HepG2 (cell line): ENCODE measurements around the gene TARBP2. TPM values are rescaled to one million over a fixed set of nuclear protein-coding genes. Genes with fewer than 3 reads are reported as not detected.

Experiments
- ATAC-seq: fragments of 200-7000 bp; cut with Tn5 transposase; 3 replicates; pipeline ENCODE4 v1.9.1; 2020; ENCODE audit warnings: mild to moderate bottlenecking, moderate library complexity
- BruUV-seq: library from RNA; stranded (reverse); fragments of 400-500 nt; replicated peaks from 2 replicates; lab custom pipeline; 2021; lab: Mats Ljungman, UMichigan
- CTCF ChIA-PET: fragments of 300-600 bp; formaldehyde crosslinking; extraction: SDS; loops from one replicate; lab custom pipeline; 2021; ENCODE audit warnings: low total read pairs, inconsistent platforms, low intra/inter-chr PET ratio; lab: Yijun Ruan, JAX
- POLR2A ChIA-PET: fragments of 350-600 bp; sonication (Branson Sonifier 250); formaldehyde crosslinking; loops from one replicate; lab custom pipeline; 2020; ENCODE audit warnings: antibody characterized with exemption, inconsistent platforms; lab: Yijun Ruan, JAX
- DNase-seq: peaks from one replicate; pipeline ENCODE4 v3.0.0-alpha.2; 2015; ENCODE audit warnings: low spot score
- FAIRE-seq: peaks from 3 replicates; lab custom pipeline; 2011; peaks lifted over from hg19 to GRCh38; lab: Jason Lieb, UNC
- H2AFZ ChIP-seq: one replicate; pipeline ENCODE4 v1.6.1; 2011; ENCODE audit warnings: low read length, inconsistent platforms
- H3K27ac ChIP-seq: fragments of 300-600 bp; 3 replicates; pipeline ENCODE4 v1.8.0; 2011; ENCODE audit warnings: mixed run types, mild to moderate bottlenecking, mixed read lengths, low read length, inconsistent platforms; ENCODE audit not compliant: insufficient read depth; ENCODE audit errors: extremely low read length
- H3K27me3 ChIP-seq, 2 experiments: fragments of 200-600 bp in 1 of 2; 2 replicates in 1 of 2; 3 replicates in 1 of 2; pipeline versions ENCODE4 v1.6.0 to v1.8.0; 2011; ENCODE audit warnings: low read length in 2 of 2, mild to moderate bottlenecking in 2 of 2, moderate library complexity in 2 of 2, inconsistent platforms in 1 of 2; ENCODE audit not compliant: insufficient read depth in 2 of 2, control insufficient read depth in 1 of 2
- H3K36me3 ChIP-seq, 2 experiments: fragments of 200-600 bp in 1 of 2; replicated peaks in 1 of 2; 2 replicates in 1 of 2; 3 replicates in 1 of 2; pipeline versions ENCODE4 v1.5.1 to v1.8.0; 2011; ENCODE audit warnings: low read length in 2 of 2, inconsistent platforms in 1 of 2; ENCODE audit not compliant: insufficient read depth in 2 of 2, control insufficient read depth in 1 of 2
- H3K4me1 ChIP-seq: 2 replicates; pipeline ENCODE4 v1.5.1; 2012; ENCODE audit warnings: low read length, inconsistent platforms; ENCODE audit not compliant: insufficient read depth
- H3K4me2 ChIP-seq: 2 replicates; pipeline ENCODE4 v1.6.0; 2011; ENCODE audit warnings: low read depth, low read length, inconsistent platforms
- H3K4me3 ChIP-seq, 3 experiments: fragments of 200-600 bp in 1 of 3; sonication (generic), shearing (Covaris generic) in 1 of 3; replicated peaks in 1 of 3; 2 replicates each; pipeline ENCODE4 v1.5.1; 2011 to 2016; ENCODE audit warnings: low read length in 3 of 3, inconsistent platforms in 2 of 3, low read depth in 2 of 3, mild to moderate bottlenecking in 2 of 3, control low read depth in 1 of 3, mixed read lengths in 1 of 3; ENCODE audit not compliant: insufficient read depth in 1 of 3
- H3K79me2 ChIP-seq: one replicate; pipeline ENCODE4 v1.6.1; 2011; ENCODE audit warnings: low read length, inconsistent platforms; ENCODE audit not compliant: insufficient read depth
- H3K9ac ChIP-seq: 2 replicates; pipeline ENCODE4 v1.6.0; 2011; ENCODE audit warnings: mild to moderate bottlenecking, low read depth, low read length, inconsistent platforms; ENCODE audit not compliant: insufficient read depth
- H3K9me3 ChIP-seq: 2 replicates; pipeline ENCODE4 v1.5.1; 2012; ENCODE audit warnings: mild to moderate bottlenecking, low read length
- H4K20me1 ChIP-seq: 2 replicates; pipeline ENCODE4 v1.6.0; 2011; ENCODE audit warnings: inconsistent platforms, mild to moderate bottlenecking, low read length, moderate library complexity; ENCODE audit not compliant: insufficient read depth
- ADNP ChIP-seq: sonication (generic); formaldehyde crosslinking; IDR thresholded peaks from 2 replicates; pipeline ENCODE4 v1.4.0; 2020; ENCODE audit warnings: missing genetic modification reagents
- ATM ChIP-seq: fragments of 450-650 bp; IDR thresholded peaks from 2 replicates; pipeline ENCODE4 v1.7.1; 2017; ENCODE audit warnings: mild to moderate bottlenecking, borderline replicate concordance
- CENPBD1 ChIP-seq: sonication (generic); formaldehyde crosslinking; IDR thresholded peaks from 2 replicates; pipeline ENCODE4 v1.8.0; 2022; ENCODE audit warnings: missing genetic modification reagents, low read depth, mild to moderate bottlenecking, borderline replicate concordance
- HOXA3 ChIP-seq: sonication (generic); formaldehyde crosslinking; IDR thresholded peaks from 2 replicates; pipeline ENCODE4 v1.5.0; 2020; ENCODE audit warnings: missing genetic modification reagents
- KLF11 ChIP-seq: IDR thresholded peaks from 2 replicates; pipeline ENCODE4 v1.6.1; 2016; ENCODE audit warnings: missing compliant biosample characterization
- MYNN ChIP-seq: sonication (generic); formaldehyde crosslinking; IDR thresholded peaks from 2 replicates; pipeline ENCODE4 v1.4.0; 2020; ENCODE audit warnings: mild to moderate bottlenecking, low read depth, missing genetic modification reagents
- RBM22 ChIP-seq: fragments of 200-400 bp; formaldehyde crosslinking; optimal IDR thresholded peaks from 2 replicates; pipeline ENCODE3; 2017; ENCODE audit warnings: mild to moderate bottlenecking, low read length, moderate library complexity
- TBP ChIP-seq: sonication (generic); formaldehyde crosslinking; IDR thresholded peaks from 2 replicates; pipeline ENCODE4 v1.5.0; 2020; ENCODE audit warnings: missing genetic modification reagents
- ZNF121 ChIP-seq: sonication (generic); formaldehyde crosslinking; IDR thresholded peaks from 2 replicates; pipeline ENCODE4 v1.5.0; 2020; ENCODE audit warnings: mild to moderate bottlenecking, missing genetic modification reagents
- ZNF335 ChIP-seq: sonication (generic); formaldehyde crosslinking; IDR thresholded peaks from 2 replicates; pipeline ENCODE4 v1.4.0; 2020; ENCODE audit warnings: missing genetic modification reagents
- WGBS: methylation state at CpG from one replicate; pipeline ENCODE4 v1.1.6; 2017; ENCODE audit warnings: low lambda C conversion rate; 5-methylcytosine and 5-hydroxymethylcytosine counted together
- in situ Hi-C: cut with HindIII; loops from 2 replicates; pipeline ENCODE4 v1.10.0; 2017; ENCODE audit warnings: low pct_unique_long_range_greater_than_20kb; ENCODE audit not compliant: extremely low pct_ligation_motif_present
- intact Hi-C: fragments of 100-400 bp; cut with micrococcal nuclease; formaldehyde crosslinking; loops from one replicate; pipeline ENCODE4 v1.10.0; 2022; ENCODE audit not compliant: unreplicated experiment
- polyA plus RNA-seq, 8 experiments: library from polyadenylated mRNA; depleted of rRNA in 3 of 8; stranded (reverse) in 7 of 8; unstranded in 1 of 8; fragments of >200 nt; fragmentation: Illumina TruSeq in 4 of 8; extraction: Trizol in 4 of 8; gene quantifications; 2 replicates each; pipeline versions ENCODE4 v1.2.1 to v1.2.3, GENCODE V29; 2011 to 2016; ENCODE audit warnings: low read depth in 4 of 8, missing spikeins in 1 of 8, mixed read lengths in 1 of 8; ENCODE audit not compliant: insufficient read depth in 1 of 8
- total RNA-seq, 5 experiments: library from RNA; depleted of rRNA; stranded (reverse); fragments of >200 nt; fragmentation: Illumina TruSeq; extraction: Trizol; gene quantifications; 2 replicates each; pipeline ENCODE4 v1.2.3, GENCODE V29; 2016; ENCODE audit warnings: low read depth in 1 of 5

The TARBP2 gene
- total and polyA plus RNA-seq, 2 of the 13 experiments (the other 11 are each of a cell fraction or from before 2014, with no cell fraction given) = 47.0 to 55.5 TPM

- no peak for ATAC-seq
- Histone ChIP-seq H3K27ac (no peak within 1 kb of the TSS), H3K4me3 (no peak within 1 kb of the TSS), H3K9me3 (no peaks in the 10 kb centered on the region), H3K36me3 (peaks cover 10 to 29% of the 10 kb centered on the region in 2 experiments; a peak in 4 of 5 replicates), H3K4me1 (peaks cover 11% of the 10 kb centered on the region), H3K79me2 (peaks cover 9% of the 10 kb centered on the region), H3K4me2 (no peak within 1 kb of the TSS), H3K9ac (no peak within 1 kb of the TSS), H2AFZ (no peak within 1 kb of the TSS), H3K27me3 (no peaks in the 10 kb centered on the region), H4K20me1 (no peaks in the 10 kb centered on the region)
- no peak for DNase-seq
- WGBS = 97% methylated on average over 9 of the region's 9 CpGs
- FAIRE-seq = no peak
- ChIA-PET POLR2A (interaction anchor here (1.4 kb wide), 1 partner anchor 186 kb away, joined by 3 read pairs; the partner anchor contains the start of gene AAAS), CTCF (interaction anchor here (1.8 kb wide), 1 partner anchor 154 kb away, joined by 4 read pairs; no protein-coding TSS in a partner anchor)
- BruUV-seq = no TSS peak
- TF ChIP-seq ATM (no peak), CENPBD1 (CRISPR knock-in tag) (no peak), ZNF335 (no peak), ADNP (CRISPR knock-in tag) (no peak), MYNN (CRISPR knock-in tag) (no peak), ZNF121 (CRISPR knock-in tag) (no peak), KLF11 (CRISPR knock-in tag) (no peak)
- in situ Hi-C loops (no loop called here), intact Hi-C loops (loop anchor here (5.0 kb wide), 1 partner anchor 35 kb away; no protein-coding TSS in a partner anchor)
Observed at GRCh38 chr12:53506881-53507602, 6.0 kb downstream of the TARBP2 start, which contains the start of gene NPFF. Gene NPFF, minus strand, starts transcription at chr12:53507484. Its CDS starts 10 bp downstream, at chr12:53507474.

GRCh38 chr12:53507603-53507885 lies 6.5 kb downstream of the TARBP2 start:
- POLR2A ChIA-PET = interaction anchor here (1.5 kb wide), 1 partner anchor 168 kb away, joined by 4 read pairs; the partner anchor contains the start of gene ATP5MC2
- H3K27me3 ChIP-seq = no peaks in the 10 kb centered on the region

More at GRCh38 chr12:53507603-53507885, 6.5 kb downstream of the TARBP2 start:
- Histone ChIP-seq H3K4me1 (peaks cover 6% of the 10 kb centered on the region; the same call in 1 of the 2 replicates), H3K4me3 (no peak overlapping the region), H3K9ac (no peak overlapping the region), H3K27ac (no peak overlapping the region), H3K4me2 (no peak overlapping the region), H3K36me3 (peaks cover 10 to 34% of the 10 kb centered on the region in 2 experiments; a peak in 4 of 5 replicates), H3K79me2 (peaks cover 5% of the 10 kb centered on the region), H3K9me3 (no peaks in the 10 kb centered on the region), H4K20me1 (no peaks in the 10 kb centered on the region), H2AFZ (no peak overlapping the region)
- in situ Hi-C loops = no loop called here
- CTCF ChIA-PET = interaction anchor here (1.0 to 1.8 kb wide), 2 partner anchors 154 to 183 kb away, joined by 3 to 4 read pairs; no protein-coding TSS in a partner anchor
- 90% methylated on average over 4 of the region's 4 CpGs for WGBS
- TF ChIP-seq RBM22 (peak; percentile 41), TBP (CRISPR knock-in tag) (no peak), HOXA3 (CRISPR knock-in tag) (no peak)
- DNase-seq = no peak
- intact Hi-C loops = loop anchor here (5.0 kb wide), 1 partner anchor 35 kb away; no protein-coding TSS in a partner anchor
- no peak for FAIRE-seq
- no peak for ATAC-seq
- BruUV-seq = no TSS peak
